C4-2B (cell line): ENCODE results near the gene SPEM1.

ENCODE experiments used
- H3K27ac ChIP-seq: fragments of 450-650 bp; 2 replicates; pipeline ENCODE4 v1.5.1; 2017
- ZFX ChIP-seq: fragments of 450-650 bp; IDR thresholded peaks from 2 replicates; pipeline ENCODE4 v1.6.1; 2017
- TF ChIP-seq, protein P1 (sequence below): fragments of 450-650 bp; conservative IDR thresholded peaks from 2 replicates; pipeline ENCODE4 v1.5.1; 2017; ENCODE audit warnings: mild to moderate bottlenecking

The SPEM1 gene

DNA sequence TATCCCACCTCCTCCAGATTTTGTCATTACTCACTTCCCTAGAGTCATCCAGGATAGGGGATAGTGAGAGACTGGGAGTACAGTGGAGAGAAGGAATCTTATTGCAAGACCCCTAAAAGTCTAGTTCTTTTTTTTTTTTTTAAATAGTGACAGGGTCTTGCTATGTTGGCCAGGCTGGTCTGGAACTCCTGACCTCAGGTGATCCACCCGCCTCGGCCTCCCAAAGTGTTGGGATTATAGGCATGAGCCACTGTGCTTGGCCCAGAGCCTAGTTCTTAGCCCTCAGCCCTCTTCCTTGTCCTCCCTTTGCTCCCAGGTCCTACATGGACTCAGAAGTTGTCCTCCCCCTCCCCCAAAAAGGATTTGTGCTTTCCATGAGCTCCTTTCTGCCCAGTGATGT, 22.0 kb downstream of the SPEM1 start:
- H3K27ac ChIP-seq, result no peak overlapping the region
- TF ChIP-seq, protein P1, sequence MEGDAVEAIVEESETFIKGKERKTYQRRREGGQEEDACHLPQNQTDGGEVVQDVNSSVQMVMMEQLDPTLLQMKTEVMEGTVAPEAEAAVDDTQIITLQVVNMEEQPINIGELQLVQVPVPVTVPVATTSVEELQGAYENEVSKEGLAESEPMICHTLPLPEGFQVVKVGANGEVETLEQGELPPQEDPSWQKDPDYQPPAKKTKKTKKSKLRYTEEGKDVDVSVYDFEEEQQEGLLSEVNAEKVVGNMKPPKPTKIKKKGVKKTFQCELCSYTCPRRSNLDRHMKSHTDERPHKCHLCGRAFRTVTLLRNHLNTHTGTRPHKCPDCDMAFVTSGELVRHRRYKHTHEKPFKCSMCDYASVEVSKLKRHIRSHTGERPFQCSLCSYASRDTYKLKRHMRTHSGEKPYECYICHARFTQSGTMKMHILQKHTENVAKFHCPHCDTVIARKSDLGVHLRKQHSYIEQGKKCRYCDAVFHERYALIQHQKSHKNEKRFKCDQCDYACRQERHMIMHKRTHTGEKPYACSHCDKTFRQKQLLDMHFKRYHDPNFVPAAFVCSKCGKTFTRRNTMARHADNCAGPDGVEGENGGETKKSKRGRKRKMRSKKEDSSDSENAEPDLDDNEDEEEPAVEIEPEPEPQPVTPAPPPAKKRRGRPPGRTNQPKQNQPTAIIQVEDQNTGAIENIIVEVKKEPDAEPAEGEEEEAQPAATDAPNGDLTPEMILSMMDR, result no peak
- TF ChIP-seq ZFX, result no peak

DNA sequence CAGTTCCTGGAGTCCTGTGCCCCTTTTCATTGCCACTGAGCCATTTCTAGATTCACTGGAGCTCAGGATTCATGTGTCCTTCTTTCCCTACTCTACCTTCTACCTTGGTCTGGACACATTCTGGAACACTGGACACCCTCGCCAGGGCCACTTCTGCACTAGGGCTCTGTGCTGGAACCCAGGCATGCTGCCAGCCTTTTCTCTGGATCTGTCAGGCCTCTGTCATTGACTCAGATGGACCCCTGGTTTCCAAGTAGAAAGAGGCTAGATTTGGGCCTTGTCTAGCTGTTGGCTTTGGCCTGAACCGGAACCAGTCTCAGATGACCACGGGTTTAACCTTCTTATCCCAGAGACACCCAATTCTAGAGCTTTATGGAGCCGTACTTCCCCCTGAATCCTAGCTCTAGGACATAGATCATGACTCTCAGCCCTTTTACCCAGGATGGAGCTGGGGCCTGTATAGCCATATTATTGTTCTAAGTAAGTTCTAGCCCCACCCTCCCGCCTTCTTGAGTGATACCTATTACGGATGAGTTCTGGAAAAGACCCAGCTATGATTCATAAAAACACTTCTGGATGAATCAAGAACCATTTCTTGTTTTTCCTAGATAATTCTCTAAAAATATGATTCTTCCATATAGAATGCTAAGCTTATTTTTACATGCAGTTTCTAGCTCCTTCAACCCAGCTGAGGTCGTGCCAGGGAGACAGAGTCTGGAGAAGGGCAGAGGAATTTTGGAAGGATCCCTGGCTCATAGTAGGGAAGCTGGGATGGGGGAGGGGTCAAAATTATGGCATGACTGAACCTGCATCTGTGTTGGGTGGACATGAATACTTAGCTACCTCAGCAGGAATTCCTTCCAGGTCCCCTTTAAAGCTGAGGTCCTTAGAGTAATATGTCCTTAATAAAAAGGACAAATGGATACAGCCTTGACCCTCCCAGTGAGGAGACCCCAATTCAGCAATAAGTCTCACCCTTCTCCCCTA, 23.7 kb downstream of the SPEM1 start:
- H3K27ac ChIP-seq, result no peak overlapping the region
- TF ChIP-seq ZFX, result no peak
- TF ChIP-seq, protein P1, result no peak

DNA sequence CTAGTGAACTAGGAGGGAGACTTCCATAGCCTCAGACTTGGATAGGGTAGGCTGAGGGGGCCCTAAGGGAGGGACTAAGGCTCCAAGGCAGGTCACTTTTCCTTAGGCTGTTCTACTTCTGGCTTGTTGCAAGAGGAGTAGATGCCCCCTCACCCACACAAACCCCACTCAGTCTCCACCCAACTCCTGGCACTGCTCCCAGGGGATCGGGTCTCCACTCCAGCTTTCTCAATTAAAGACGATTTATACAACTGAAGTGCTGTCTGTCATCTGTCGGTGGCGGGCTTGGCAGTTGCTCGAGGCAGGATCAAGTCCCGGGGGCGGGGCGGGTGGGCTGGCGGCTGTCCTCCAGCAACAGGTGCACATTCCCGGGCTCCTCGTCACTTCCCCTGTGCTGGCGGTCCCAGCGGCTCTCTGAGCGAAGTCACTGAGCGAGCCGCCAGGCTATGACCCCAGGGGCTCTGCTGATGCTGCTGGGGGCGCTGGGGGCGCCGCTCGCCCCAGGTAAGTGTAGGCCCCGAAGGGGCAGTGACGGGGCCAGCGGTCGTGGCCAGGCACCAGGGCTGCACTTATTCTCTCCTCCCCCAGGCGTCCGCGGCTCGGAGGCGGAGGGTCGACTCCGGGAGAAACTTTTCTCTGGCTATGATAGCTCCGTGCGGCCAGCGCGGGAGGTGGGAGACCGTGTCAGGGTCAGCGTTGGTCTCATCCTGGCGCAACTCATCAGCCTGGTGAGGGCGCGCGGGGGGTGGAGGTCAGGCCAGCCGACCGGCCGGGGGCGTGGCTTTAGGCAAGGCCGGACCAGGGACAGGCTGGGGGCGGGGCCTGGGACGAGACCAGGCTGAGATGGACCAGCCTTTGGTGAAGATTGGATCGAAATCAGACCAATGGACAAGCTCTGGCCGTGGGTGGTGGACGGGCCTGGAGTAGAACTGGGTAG, 24.8 kb downstream of the SPEM1 start, which contains the start of gene CHRNB1:
CHRNB1 (plus strand) TSS at position 380 of the 937 bp plus-strand sequence; CDS start at position 447, 67 bp downstream.
- no peak within 1 kb of the TSS for H3K27ac ChIP-seq

DNA sequence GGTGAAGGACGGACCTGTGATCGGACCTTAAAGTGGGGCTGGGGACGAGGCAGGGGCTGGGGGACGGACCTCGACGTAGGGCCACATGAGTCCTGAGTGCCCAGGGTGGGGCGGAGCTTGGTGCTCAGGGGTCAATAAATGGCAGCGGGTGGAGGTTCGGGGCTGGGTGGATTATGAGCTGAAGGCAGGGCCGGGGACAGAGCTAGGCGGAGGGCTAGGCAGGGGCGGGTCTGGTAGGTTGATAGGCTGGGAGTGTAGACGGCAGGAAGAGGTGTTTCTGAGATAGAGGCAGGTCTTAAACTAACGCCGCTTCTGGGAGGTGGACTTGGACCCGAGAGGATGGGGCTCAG, 25.5 kb downstream of the SPEM1 start:
- no peak for TF ChIP-seq ZFX
- TF ChIP-seq, protein P1, result no peak
- no peak overlapping the region for H3K27ac ChIP-seq

More for the DNA sequence above, 24.8 kb downstream of the SPEM1 start, which contains the start of gene CHRNB1:
- TF ChIP-seq ZFX, result no peak
- TF ChIP-seq, protein P1, result no peak

DNA sequence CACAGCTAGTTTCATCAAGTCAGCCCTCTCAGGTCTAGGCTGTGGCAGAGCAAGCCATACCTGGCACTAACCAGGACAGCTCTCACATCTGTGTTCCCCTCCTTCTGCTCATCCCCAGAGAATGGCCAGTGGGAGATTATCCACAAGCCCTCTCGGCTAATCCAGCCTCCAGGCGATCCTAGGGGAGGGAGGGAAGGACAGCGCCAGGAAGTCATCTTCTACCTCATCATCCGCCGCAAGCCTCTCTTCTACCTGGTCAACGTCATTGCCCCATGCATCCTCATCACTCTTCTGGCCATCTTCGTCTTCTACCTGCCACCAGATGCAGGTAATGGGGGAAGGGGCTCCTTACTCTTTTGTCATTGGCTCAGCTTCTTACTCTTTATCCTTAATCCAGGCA, 28.3 kb downstream of the SPEM1 start:
- TF ChIP-seq ZFX, result no peak
- TF ChIP-seq, protein P1, result no peak
- H3K27ac ChIP-seq, result no peak overlapping the region

DNA sequence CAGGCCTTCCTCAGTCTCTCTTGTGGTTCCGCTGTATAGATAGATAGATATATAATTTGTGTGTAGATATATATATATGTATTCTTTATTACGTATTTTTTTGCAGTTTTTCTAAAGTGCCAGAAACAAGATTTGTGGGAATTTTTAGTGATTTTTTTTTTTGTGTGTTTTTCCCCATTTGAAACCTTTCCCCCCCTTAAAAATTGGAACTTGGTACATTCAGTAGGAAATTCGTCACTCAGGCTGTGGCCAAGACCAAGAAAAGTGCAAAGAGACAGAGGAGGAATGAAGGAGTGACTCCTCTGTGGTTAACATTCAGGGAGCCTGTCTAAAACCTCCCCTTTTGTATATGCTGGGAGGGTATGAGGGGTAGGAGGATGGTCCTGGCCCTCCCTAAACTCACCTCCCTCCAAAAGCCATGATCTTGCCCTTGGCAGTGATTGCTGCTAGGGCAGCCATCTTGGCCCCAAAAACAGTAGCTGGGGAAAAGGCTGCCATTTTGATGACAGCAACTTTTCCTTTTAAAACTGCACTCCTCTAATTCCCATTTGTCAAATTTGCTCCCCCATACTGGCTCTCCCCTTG, 39.9 kb downstream of the SPEM1 start:
- no peak overlapping the region for H3K27ac ChIP-seq
- TF ChIP-seq, protein P1, result no peak
- TF ChIP-seq ZFX, result no peak
